ENCODE data around the gene DOCK9. TPM values are rescaled to one million over a fixed set of nuclear protein-coding genes. Genes with fewer than 3 reads are reported as not detected.

Gene DOCK9
- total RNA-seq, 1 experiment from 2014 or later: 30.5 TPM

DNA sequence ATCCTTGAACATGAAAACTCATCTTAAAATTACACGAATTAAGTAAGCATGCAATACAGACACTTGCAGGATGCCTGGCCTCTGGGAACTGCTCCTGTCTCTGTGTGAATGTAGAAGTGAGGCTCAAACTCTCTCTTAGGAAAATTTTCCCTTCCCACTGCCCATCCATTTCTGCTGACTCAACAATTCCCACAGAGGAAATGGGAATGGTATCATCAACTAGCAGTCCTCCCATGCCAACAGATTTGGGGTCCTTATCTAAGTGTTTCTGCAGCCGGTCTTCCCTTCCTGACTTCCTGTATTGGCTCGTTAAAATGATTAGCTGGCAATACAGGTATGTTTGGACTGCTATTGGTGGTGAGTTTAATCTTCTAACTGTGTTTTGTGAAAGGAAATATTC, 85.8 kb downstream of the DOCK9 start:
- DNase-seq (ENCODE audit: low read depth, low spot score): no peak
- H3K4me3 ChIP-seq (ENCODE audit: low read depth in 2 of 2, low read length in 2 of 2): no peak overlapping the region
- ATAC-seq: no peak
- intact Hi-C loops (cut with micrococcal nuclease; ENCODE audit: unreplicated experiment): no loop called here
- no peak overlapping the region for H3K27ac ChIP-seq (ENCODE audit: low read length)
- no peaks in the 10 kb centered on the region for H3K36me3 ChIP-seq (ENCODE audit: control insufficient read depth, insufficient read depth, low read length)
- no peaks in the 10 kb centered on the region for H3K9me3 ChIP-seq (ENCODE audit: control insufficient read depth, insufficient read depth, low read depth, low read length)
- in situ Hi-C loops (cut with HindIII; ENCODE audit: low pct_unique_long_range_greater_than_20kb, low sequenced_read_pairs): no loop called here
- ChIA-PET POLR2A (no interaction called here), CTCF (no interaction called here)
- H3K27me3 ChIP-seq (ENCODE audit: control insufficient read depth, insufficient read depth, low read length): no peaks in the 10 kb centered on the region
- no TSS peak for BruUV-seq (replicated peaks)
- TF ChIP-seq, protein P1, sequence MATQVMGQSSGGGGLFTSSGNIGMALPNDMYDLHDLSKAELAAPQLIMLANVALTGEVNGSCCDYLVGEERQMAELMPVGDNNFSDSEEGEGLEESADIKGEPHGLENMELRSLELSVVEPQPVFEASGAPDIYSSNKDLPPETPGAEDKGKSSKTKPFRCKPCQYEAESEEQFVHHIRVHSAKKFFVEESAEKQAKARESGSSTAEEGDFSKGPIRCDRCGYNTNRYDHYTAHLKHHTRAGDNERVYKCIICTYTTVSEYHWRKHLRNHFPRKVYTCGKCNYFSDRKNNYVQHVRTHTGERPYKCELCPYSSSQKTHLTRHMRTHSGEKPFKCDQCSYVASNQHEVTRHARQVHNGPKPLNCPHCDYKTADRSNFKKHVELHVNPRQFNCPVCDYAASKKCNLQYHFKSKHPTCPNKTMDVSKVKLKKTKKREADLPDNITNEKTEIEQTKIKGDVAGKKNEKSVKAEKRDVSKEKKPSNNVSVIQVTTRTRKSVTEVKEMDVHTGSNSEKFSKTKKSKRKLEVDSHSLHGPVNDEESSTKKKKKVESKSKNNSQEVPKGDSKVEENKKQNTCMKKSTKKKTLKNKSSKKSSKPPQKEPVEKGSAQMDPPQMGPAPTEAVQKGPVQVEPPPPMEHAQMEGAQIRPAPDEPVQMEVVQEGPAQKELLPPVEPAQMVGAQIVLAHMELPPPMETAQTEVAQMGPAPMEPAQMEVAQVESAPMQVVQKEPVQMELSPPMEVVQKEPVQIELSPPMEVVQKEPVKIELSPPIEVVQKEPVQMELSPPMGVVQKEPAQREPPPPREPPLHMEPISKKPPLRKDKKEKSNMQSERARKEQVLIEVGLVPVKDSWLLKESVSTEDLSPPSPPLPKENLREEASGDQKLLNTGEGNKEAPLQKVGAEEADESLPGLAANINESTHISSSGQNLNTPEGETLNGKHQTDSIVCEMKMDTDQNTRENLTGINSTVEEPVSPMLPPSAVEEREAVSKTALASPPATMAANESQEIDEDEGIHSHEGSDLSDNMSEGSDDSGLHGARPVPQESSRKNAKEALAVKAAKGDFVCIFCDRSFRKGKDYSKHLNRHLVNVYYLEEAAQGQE (IDR thresholded peaks at IDR 0.05; ENCODE audit: insufficient read depth in 1 of 2, low read depth in 2 of 2, low read length in 1 of 2): no peak
- TF ChIP-seq TCF7L2 (IDR thresholded peaks at IDR 0.05; ENCODE audit: low read depth, low read length): no peak
- TF ChIP-seq, protein P2, sequence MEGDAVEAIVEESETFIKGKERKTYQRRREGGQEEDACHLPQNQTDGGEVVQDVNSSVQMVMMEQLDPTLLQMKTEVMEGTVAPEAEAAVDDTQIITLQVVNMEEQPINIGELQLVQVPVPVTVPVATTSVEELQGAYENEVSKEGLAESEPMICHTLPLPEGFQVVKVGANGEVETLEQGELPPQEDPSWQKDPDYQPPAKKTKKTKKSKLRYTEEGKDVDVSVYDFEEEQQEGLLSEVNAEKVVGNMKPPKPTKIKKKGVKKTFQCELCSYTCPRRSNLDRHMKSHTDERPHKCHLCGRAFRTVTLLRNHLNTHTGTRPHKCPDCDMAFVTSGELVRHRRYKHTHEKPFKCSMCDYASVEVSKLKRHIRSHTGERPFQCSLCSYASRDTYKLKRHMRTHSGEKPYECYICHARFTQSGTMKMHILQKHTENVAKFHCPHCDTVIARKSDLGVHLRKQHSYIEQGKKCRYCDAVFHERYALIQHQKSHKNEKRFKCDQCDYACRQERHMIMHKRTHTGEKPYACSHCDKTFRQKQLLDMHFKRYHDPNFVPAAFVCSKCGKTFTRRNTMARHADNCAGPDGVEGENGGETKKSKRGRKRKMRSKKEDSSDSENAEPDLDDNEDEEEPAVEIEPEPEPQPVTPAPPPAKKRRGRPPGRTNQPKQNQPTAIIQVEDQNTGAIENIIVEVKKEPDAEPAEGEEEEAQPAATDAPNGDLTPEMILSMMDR (IDR thresholded peaks at IDR 0.05): no peak
- no peak for TF ChIP-seq POLR2AphosphoS5 (IDR thresholded peaks at IDR 0.05; ENCODE audit: low read depth, low read length)
- TF ChIP-seq SIN3A (IDR thresholded peaks at IDR 0.05; ENCODE audit: borderline replicate concordance, insufficient read depth, low read depth, low read length): no peak
- H3K4me1 ChIP-seq (ENCODE audit: control insufficient read depth, insufficient read depth, low read length): no peaks in the 10 kb centered on the region

DNA sequence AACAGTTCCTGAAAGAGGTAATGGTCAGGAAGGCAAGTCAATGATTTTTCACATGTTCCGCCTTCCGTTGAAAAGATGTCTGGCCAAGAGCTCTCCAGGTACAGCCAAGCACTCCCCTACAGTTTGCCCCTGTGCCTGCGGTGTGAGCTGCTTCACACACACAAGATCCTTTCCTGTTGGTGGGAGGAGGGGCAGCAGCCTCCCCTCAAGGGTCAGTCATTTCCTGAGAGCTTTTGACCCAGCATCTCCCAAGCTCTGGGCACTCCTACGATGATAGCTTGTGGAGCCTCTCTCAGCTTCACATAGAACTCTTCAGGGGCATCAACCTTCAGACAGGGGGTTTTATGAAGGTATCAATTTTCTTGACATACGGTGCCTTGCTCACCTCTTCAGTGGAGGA, 86.9 kb downstream of the DOCK9 start:
- TF ChIP-seq, protein P1 (IDR thresholded peaks at IDR 0.05; ENCODE audit: insufficient read depth in 1 of 2, low read depth in 2 of 2, low read length in 1 of 2): no peak
- TF ChIP-seq SIN3A (IDR thresholded peaks at IDR 0.05; ENCODE audit: borderline replicate concordance, insufficient read depth, low read depth, low read length) (no peak), POLR2AphosphoS5 (IDR thresholded peaks at IDR 0.05; ENCODE audit: low read depth, low read length) (no peak), TCF7L2 (IDR thresholded peaks at IDR 0.05; ENCODE audit: low read depth, low read length) (no peak)
- TF ChIP-seq, protein P2 (IDR thresholded peaks at IDR 0.05): no peak
- no peak for ATAC-seq
- POLR2A ChIA-PET: no interaction called here
- Histone ChIP-seq H3K4me3 (ENCODE audit: low read depth in 2 of 2, low read length in 2 of 2) (no peak overlapping the region), H3K27ac (ENCODE audit: low read length) (no peak overlapping the region), H3K9me3 (ENCODE audit: control insufficient read depth, insufficient read depth, low read depth, low read length) (no peaks in the 10 kb centered on the region), H3K36me3 (ENCODE audit: control insufficient read depth, insufficient read depth, low read length) (no peaks in the 10 kb centered on the region), H3K27me3 (ENCODE audit: control insufficient read depth, insufficient read depth, low read length) (no peaks in the 10 kb centered on the region), H3K4me1 (ENCODE audit: control insufficient read depth, insufficient read depth, low read length) (no peaks in the 10 kb centered on the region)
- no TSS peak for BruUV-seq (replicated peaks)
- CTCF ChIA-PET: no interaction called here
- intact Hi-C loops (cut with micrococcal nuclease; ENCODE audit: unreplicated experiment): no loop called here
- in situ Hi-C loops (cut with HindIII; ENCODE audit: low pct_unique_long_range_greater_than_20kb, low sequenced_read_pairs): no loop called here
- DNase-seq (ENCODE audit: low read depth, low spot score): no peak

All from Panc1 (cell line).